Activated CD4-positive, alpha-beta T cell treated with anti-CD3 and anti-CD28 coated beads, Interleukin-2, amount 10 ng/mL, durations not matched to agents 7 days and 5 days (primary cell): ENCODE measurements around the gene GLRX5. TPM values are rescaled to one million over a fixed set of nuclear protein-coding genes. Genes with fewer than 3 reads are reported as not detected.

Source experiments
- CTCF ChIA-PET: fragments of 350-600 bp; sonication (Branson Sonifier 250); formaldehyde crosslinking; loops from one replicate; lab custom pipeline; 2021; ENCODE audit warnings: antibody characterized with exemption; lab: Charles Lee
- POLR2A ChIA-PET: fragments of 350-600 bp; sonication (Branson Sonifier 250); formaldehyde crosslinking; loops from one replicate; lab custom pipeline; 2021; ENCODE audit warnings: antibody characterized with exemption; lab: Charles Lee
- DNase-seq: peaks from one replicate; pipeline ENCODE4 v3.0.0-alpha.2; 2020
- H3K27ac Mint-ChIP-seq: one replicate; pipeline ENCODE4 v1.8.0; 2021; ENCODE audit warnings: mild to moderate bottlenecking, moderate library complexity, mixed read lengths
- H3K27me3 Mint-ChIP-seq: one replicate; pipeline ENCODE4 v1.8.0; 2021; ENCODE audit warnings: mixed read lengths
- H3K36me3 Mint-ChIP-seq: one replicate; pipeline ENCODE4 v1.8.0; 2021; ENCODE audit warnings: low read depth, mixed read lengths
- H3K4me1 Mint-ChIP-seq: one replicate; pipeline ENCODE4 v1.8.0; 2021; ENCODE audit warnings: mixed read lengths
- H3K4me3 Mint-ChIP-seq: one replicate; pipeline ENCODE4 v1.8.0; 2021; ENCODE audit warnings: mild to moderate bottlenecking, moderate library complexity, mixed read lengths
- H3K9me3 Mint-ChIP-seq: one replicate; pipeline ENCODE4 v1.8.0; 2021; ENCODE audit warnings: mixed read lengths
- total RNA-seq, 2 experiments: library from RNA; stranded (reverse); gene quantifications; one replicate each; pipeline ENCODE4 v1.2.3, GENCODE V29; 2021

GLRX5 gene
- total RNA-seq, 2 experiments from 2014 or later, result 36.6 to 51.2 TPM

GRCh38 chr14:95513291-95513690 is 21.6 kb upstream of the GLRX5 start:
- no peak overlapping the region for H3K27ac Mint-ChIP-seq
- no peaks in the 10 kb centered on the region for H3K9me3 Mint-ChIP-seq
- peaks cover 68% of the 10 kb centered on the region for H3K4me1 Mint-ChIP-seq
- ChIA-PET CTCF (interaction anchor here (0.9 to 4.4 kb wide), 7 partner anchors 9 to 71 kb away, joined by 3 to 19 read pairs (median 6); no protein-coding TSS in a partner anchor), POLR2A (interaction anchor here (1.4 kb wide), 1 partner anchor 17 kb away, joined by 4 read pairs; no protein-coding TSS in a partner anchor)
- DNase-seq, result no peak
- H3K27me3 Mint-ChIP-seq, result no peaks in the 10 kb centered on the region
- H3K36me3 Mint-ChIP-seq, result peaks cover 44% of the 10 kb centered on the region
- no peak overlapping the region for H3K4me3 Mint-ChIP-seq

GRCh38 chr14:95514131-95515079 is 20.4 kb upstream of the GLRX5 start:
- CTCF ChIA-PET, result interaction anchor here (0.7 to 4.4 kb wide), 11 partner anchors 8 to 947 kb away, joined by 3 to 19 read pairs (median 5); partner anchors contain the start of gene GLRX5
- H3K27ac Mint-ChIP-seq, result peak overlapping the region; percentile 90

GRCh38 chr14:95515080-95515489 is 19.8 kb upstream of the GLRX5 start:
- Mint-ChIP-seq H3K4me3 (peak overlapping the region; percentile 91), H3K27me3 (no peaks in the 10 kb centered on the region), H3K9me3 (no peaks in the 10 kb centered on the region), H3K36me3 (peaks cover 31% of the 10 kb centered on the region), H3K27ac (peak overlapping the region; percentile 90), H3K4me1 (peaks cover 72% of the 10 kb centered on the region)
- ChIA-PET POLR2A (no interaction called here), CTCF (interaction anchor here (0.7 to 4.5 kb wide), 13 partner anchors 8 to 947 kb away, joined by 3 to 33 read pairs (median 5); partner anchors contain the start of gene GLRX5)
- DNase-seq, result no peak

More at GRCh38 chr14:95514131-95515079, 20.4 kb upstream of the GLRX5 start:
- DNase-seq, result no peak
- POLR2A ChIA-PET, result no interaction called here
- H3K36me3 Mint-ChIP-seq, result peaks cover 36% of the 10 kb centered on the region
- no peaks in the 10 kb centered on the region for H3K27me3 Mint-ChIP-seq
- H3K9me3 Mint-ChIP-seq, result no peaks in the 10 kb centered on the region
- H3K4me3 Mint-ChIP-seq, result peak overlapping the region; percentile 91
- peaks cover 72% of the 10 kb centered on the region for H3K4me1 Mint-ChIP-seq

GRCh38 chr14:95515596-95516552 is 19.0 kb upstream of the GLRX5 start:
- Mint-ChIP-seq H3K4me3 (peak overlapping the region; percentile 91), H3K36me3 (peaks cover 26% of the 10 kb centered on the region)
- CTCF ChIA-PET, result interaction anchor here (0.7 to 4.5 kb wide), 11 partner anchors 8 to 946 kb away, joined by 3 to 33 read pairs (median 4); partner anchors contain the start of gene GLRX5

GRCh38 chr14:95516554-95517181 is 18.2 kb upstream of the GLRX5 start, which contains the start of gene SYNE3:
SYNE3 (minus strand) TSS chr14:95516650; CDS start chr14:95475821, 40,829 bp downstream.
- POLR2A ChIA-PET, result no interaction called here
- peaks cover 68% of the 10 kb centered on the region for H3K4me1 Mint-ChIP-seq
- H3K9me3 Mint-ChIP-seq, result no peaks in the 10 kb centered on the region

More at GRCh38 chr14:95515596-95516552, 19.0 kb upstream of the GLRX5 start:
- no peaks in the 10 kb centered on the region for H3K27me3 Mint-ChIP-seq
- peaks cover 72% of the 10 kb centered on the region for H3K4me1 Mint-ChIP-seq
- DNase-seq, result peak; percentile 85
- no peaks in the 10 kb centered on the region for H3K9me3 Mint-ChIP-seq
- H3K27ac Mint-ChIP-seq, result peak overlapping the region; percentile 90
- POLR2A ChIA-PET, result interaction anchor here (0.6 kb wide), 1 partner anchor 14 kb away, joined by 4 read pairs; no protein-coding TSS in a partner anchor

GRCh38 chr14:95518045-95518751 is 16.7 kb upstream of the GLRX5 start:
- H3K9me3 Mint-ChIP-seq, result no peaks in the 10 kb centered on the region
- no peaks in the 10 kb centered on the region for H3K27me3 Mint-ChIP-seq
- ChIA-PET CTCF (interaction anchor here (0.6 to 4.5 kb wide), 5 partner anchors 9 to 54 kb away, joined by 3 to 33 read pairs (median 5); partner anchors contain the start of gene GLRX5), POLR2A (no interaction called here)
- peak overlapping the region; percentile 94 for H3K27ac Mint-ChIP-seq
- no peak for DNase-seq
- H3K36me3 Mint-ChIP-seq, result peaks cover 20% of the 10 kb centered on the region
- H3K4me3 Mint-ChIP-seq, result peak overlapping the region; percentile 73
- peaks cover 75% of the 10 kb centered on the region for H3K4me1 Mint-ChIP-seq

More at GRCh38 chr14:95516554-95517181, 18.2 kb upstream of the GLRX5 start, which contains the start of gene SYNE3:
- Mint-ChIP-seq H3K27ac (peak within 1 kb of the TSS; percentile 94), H3K4me3 (peak within 1 kb of the TSS; percentile 91), H3K36me3 (peaks cover 21% of the 10 kb centered on the region), H3K27me3 (no peaks in the 10 kb centered on the region)
- DNase-seq, result peak; percentile 57
- CTCF ChIA-PET, result interaction anchor here (1.9 to 4.5 kb wide), 3 partner anchors 10 to 23 kb away, joined by 5 to 33 read pairs (median 13); partner anchors contain the start of gene GLRX5

GRCh38 chr14:95519699-95520098 is 15.2 kb upstream of the GLRX5 start:
- Mint-ChIP-seq H3K4me3 (peak overlapping the region; percentile 55), H3K36me3 (peaks cover 14% of the 10 kb centered on the region), H3K27ac (peak overlapping the region; percentile 94), H3K9me3 (no peaks in the 10 kb centered on the region), H3K4me1 (peaks cover 77% of the 10 kb centered on the region), H3K27me3 (no peaks in the 10 kb centered on the region)
- ChIA-PET CTCF (interaction anchor here (0.9 to 4.5 kb wide), 4 partner anchors 7 to 41 kb away, joined by 3 to 33 read pairs (median 3); no protein-coding TSS in a partner anchor), POLR2A (interaction anchor here (1.6 kb wide), 1 partner anchor 15 kb away, joined by 5 read pairs; no protein-coding TSS in a partner anchor)
- DNase-seq, result peak; percentile 85

- Mint-ChIP-seq H3K9me3 (no peaks in the 10 kb centered on the region), H3K27me3 (no peaks in the 10 kb centered on the region), H3K4me3 (peak overlapping the region; percentile 55), H3K27ac (peak overlapping the region; percentile 94), H3K36me3 (peaks cover 10% of the 10 kb centered on the region), H3K4me1 (peaks cover 79% of the 10 kb centered on the region)
- ChIA-PET CTCF (interaction anchor here (0.8 to 1.3 kb wide), 4 partner anchors 10 to 41 kb away, joined by 3 read pairs; no protein-coding TSS in a partner anchor), POLR2A (interaction anchor here (1.6 kb wide), 1 partner anchor 16 kb away, joined by 5 read pairs; no protein-coding TSS in a partner anchor)
- DNase-seq, result no peak
Observed at GRCh38 chr14:95520346-95520745, 14.5 kb upstream of the GLRX5 start.

GRCh38 chr14:95521001-95521400 is 13.8 kb upstream of the GLRX5 start:
- POLR2A ChIA-PET, result no interaction called here
- peaks cover 83% of the 10 kb centered on the region for H3K4me1 Mint-ChIP-seq

GRCh38 chr14:95522116-95522515 is 12.7 kb upstream of the GLRX5 start:
- DNase-seq, result no peak
- H3K4me3 Mint-ChIP-seq, result peak overlapping the region; percentile 33
- no peaks in the 10 kb centered on the region for H3K27me3 Mint-ChIP-seq
- H3K4me1 Mint-ChIP-seq, result peaks cover 90% of the 10 kb centered on the region
- POLR2A ChIA-PET, result no interaction called here
- no peaks in the 10 kb centered on the region for H3K9me3 Mint-ChIP-seq
- peaks cover 7% of the 10 kb centered on the region for H3K36me3 Mint-ChIP-seq
- CTCF ChIA-PET, result interaction anchor here (0.6 to 1.9 kb wide), 7 partner anchors 9 to 252 kb away, joined by 3 to 16 read pairs (median 5); partner anchors contain the start of gene GLRX5
- H3K27ac Mint-ChIP-seq, result peak overlapping the region; percentile 96

More at GRCh38 chr14:95521001-95521400, 13.8 kb upstream of the GLRX5 start:
- Mint-ChIP-seq H3K27me3 (no peaks in the 10 kb centered on the region), H3K36me3 (peaks cover 7% of the 10 kb centered on the region), H3K4me3 (no peak overlapping the region), H3K27ac (peak overlapping the region; percentile 96), H3K9me3 (no peaks in the 10 kb centered on the region)
- CTCF ChIA-PET, result interaction anchor here (0.8 kb wide), 1 partner anchor 9 kb away, joined by 3 read pairs; no protein-coding TSS in a partner anchor
- no peak for DNase-seq
